Testis (tissue), 3 donors: ENCODE measurements around the gene EIF5A. TPM values are rescaled to one million over a fixed set of nuclear protein-coding genes. Genes with fewer than 3 reads are reported as not detected.

Experiments
- DNase-seq: peaks from one replicate; pipeline ENCODE4 v3.0.0-alpha.2; 2019
- H3K27ac ChIP-seq, 2 donors: fragments of 200-600 bp; sonication (generic); one replicate each; pipeline ENCODE4 v1.5.1; 2019
- H3K27me3 ChIP-seq: fragments of 200-600 bp; sonication (generic); one replicate; pipeline ENCODE4 v1.5.1; 2019
- H3K36me3 ChIP-seq: fragments of 200-600 bp; sonication (generic); one replicate; pipeline ENCODE4 v1.5.1; 2017; ENCODE audit warnings: low read depth; ENCODE audit errors: missing control alignments
- H3K4me1 ChIP-seq: fragments of 200-600 bp; sonication (generic); one replicate; pipeline ENCODE4 v1.5.1; 2019
- H3K4me3 ChIP-seq, 2 donors: fragments of 200-600 bp; sonication (generic); one replicate each; pipeline ENCODE4 v1.5.1; 2017 to 2019
- H3K9me3 ChIP-seq: fragments of 200-600 bp; sonication (generic); one replicate; pipeline ENCODE4 v1.5.1; 2017
- POLR2A ChIP-seq: fragments of 450-650 bp; IDR thresholded peaks from one replicate; pipeline ENCODE4 v1.6.1; 2017; ENCODE audit warnings: antibody characterized with exemption, mild to moderate bottlenecking, moderate library complexity
- WGBS, 2 donors: methylation state at CpG; one replicate each; pipeline ENCODE4 v1.1.5; 2018; 5-methylcytosine and 5-hydroxymethylcytosine counted together
- intact Hi-C: fragments of 100-400 bp; cut with DNase I; formaldehyde crosslinking; loops from one replicate; pipeline ENCODE4 v1.15.1; 2023; ENCODE audit warnings: low total_unique reads
- polyA plus RNA-seq: library from polyadenylated mRNA; stranded (reverse); fragments of 350-450 nt; fragmentation: Illumina TruSeq; extraction: RNeasy Lipid Tissue Mini Kit (QIAGEN cat#74804); gene quantifications from one replicate; pipeline ENCODE4 v1.2.3, GENCODE V29; 2014; ENCODE audit warnings: low read depth, low replicate concordance; ENCODE audit not compliant: insufficient read depth
- total RNA-seq, 2 donors: library from RNA; depleted of rRNA; stranded (reverse); fragments of >200 nt; gene quantifications; one replicate each; pipeline ENCODE4 v1.2.3, GENCODE V29; 2016
- TF ChIP-seq, protein P1 (sequence below), 3 experiments: fragments of 450-650 bp in 2 of 3; fragments of 200-600 bp in 1 of 3; sonication (generic) in 1 of 3; IDR thresholded peaks; one replicate each; pipeline ENCODE4 v1.5.1; 2016 to 2019; ENCODE audit warnings: antibody characterized with exemption in 3 of 3, mild to moderate bottlenecking in 2 of 3, moderate library complexity in 1 of 3

EIF5A gene
- total and polyA plus RNA-seq, 3 donors from 2014 or later = 193 to 388 (median 229) TPM

DNA sequence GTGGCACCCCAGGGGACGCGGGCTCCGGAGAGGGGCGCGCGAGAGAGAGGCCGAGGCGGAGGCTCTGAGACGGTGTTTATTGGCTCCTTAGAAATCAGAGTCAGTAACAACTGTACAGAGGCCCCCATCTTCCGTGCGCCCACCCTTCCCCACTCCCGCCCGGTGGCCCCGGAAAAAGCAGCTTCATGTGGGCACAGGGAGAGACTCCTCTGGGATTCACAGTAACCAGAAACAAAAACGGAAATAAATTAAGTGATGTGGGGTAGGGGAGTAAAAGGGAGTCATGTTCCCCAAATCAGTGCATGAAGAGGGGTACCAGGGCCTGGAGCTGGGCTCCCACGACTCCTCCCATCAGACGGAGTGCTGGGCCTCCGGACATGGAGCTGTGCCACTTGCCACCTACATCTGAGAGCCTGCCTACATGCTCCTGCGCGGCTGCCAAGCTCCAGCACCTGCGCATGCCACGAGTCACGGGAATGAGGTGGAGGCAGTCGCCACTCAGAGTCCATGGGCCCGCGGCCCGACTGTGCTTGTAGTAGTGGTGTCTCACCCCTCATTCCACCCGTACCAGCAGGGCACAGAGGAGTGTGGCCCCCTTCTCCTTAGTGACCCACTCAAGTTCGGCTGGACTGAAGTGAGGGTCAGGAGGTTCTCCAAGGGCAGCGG, 8.3 kb downstream of the EIF5A start:
- Histone ChIP-seq H3K9me3 (no peaks in the 10 kb centered on the region), H3K4me1 (no peaks in the 10 kb centered on the region), H3K27me3 (no peaks in the 10 kb centered on the region), H3K27ac (peak overlapping the region; percentile 75 to 94), H3K36me3 (no peaks in the 10 kb centered on the region), H3K4me3 (peak overlapping the region; percentile 84 to 86)
- peak; percentile 31 for DNase-seq
- 15 to 31% methylated on average over 20 to 30 of the region's 30 CpGs for WGBS, 2 donors
- intact Hi-C loops = no loop called here
- TF ChIP-seq, protein P1, sequence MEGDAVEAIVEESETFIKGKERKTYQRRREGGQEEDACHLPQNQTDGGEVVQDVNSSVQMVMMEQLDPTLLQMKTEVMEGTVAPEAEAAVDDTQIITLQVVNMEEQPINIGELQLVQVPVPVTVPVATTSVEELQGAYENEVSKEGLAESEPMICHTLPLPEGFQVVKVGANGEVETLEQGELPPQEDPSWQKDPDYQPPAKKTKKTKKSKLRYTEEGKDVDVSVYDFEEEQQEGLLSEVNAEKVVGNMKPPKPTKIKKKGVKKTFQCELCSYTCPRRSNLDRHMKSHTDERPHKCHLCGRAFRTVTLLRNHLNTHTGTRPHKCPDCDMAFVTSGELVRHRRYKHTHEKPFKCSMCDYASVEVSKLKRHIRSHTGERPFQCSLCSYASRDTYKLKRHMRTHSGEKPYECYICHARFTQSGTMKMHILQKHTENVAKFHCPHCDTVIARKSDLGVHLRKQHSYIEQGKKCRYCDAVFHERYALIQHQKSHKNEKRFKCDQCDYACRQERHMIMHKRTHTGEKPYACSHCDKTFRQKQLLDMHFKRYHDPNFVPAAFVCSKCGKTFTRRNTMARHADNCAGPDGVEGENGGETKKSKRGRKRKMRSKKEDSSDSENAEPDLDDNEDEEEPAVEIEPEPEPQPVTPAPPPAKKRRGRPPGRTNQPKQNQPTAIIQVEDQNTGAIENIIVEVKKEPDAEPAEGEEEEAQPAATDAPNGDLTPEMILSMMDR (IDR thresholded peaks at IDR 0.05) = no peak
- TF ChIP-seq POLR2A = no peak

DNA sequence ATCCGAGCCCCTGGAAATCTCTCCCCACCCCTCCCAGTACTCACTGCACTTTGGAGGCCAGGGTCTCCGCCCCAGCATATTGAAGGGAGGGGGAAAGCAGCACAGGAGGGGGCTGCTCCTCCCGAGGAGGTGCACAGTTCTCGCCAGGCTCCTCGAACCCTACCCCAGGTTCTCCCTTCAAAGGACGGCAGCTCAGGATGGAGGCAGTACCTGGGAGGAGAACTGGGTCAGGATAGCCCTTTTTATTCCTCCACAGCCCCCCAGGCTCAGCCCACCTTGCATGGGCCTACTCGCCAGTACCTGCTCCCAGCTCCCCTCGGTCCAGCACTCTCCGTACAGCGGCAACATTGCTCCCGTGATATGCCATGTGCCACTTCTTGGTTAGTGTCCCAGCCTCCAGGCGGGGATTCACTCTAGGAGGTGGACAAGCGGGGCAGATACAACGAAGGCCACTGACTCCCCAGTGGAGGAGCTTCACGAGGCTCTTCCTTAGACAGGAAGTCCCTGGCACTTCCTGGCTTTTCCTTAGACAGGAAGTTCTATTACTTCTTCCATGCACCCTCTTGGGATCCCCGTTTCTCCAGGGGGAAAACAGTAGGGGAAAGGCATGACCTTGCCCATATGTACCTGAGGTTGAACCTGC, 9.9 kb downstream of the EIF5A start:
- TF ChIP-seq, protein P1 (IDR thresholded peaks at IDR 0.05) = no peak
- TF ChIP-seq POLR2A = no peak
- Histone ChIP-seq H3K27ac (no peak overlapping the region), H3K9me3 (no peaks in the 10 kb centered on the region), H3K4me3 (no peak overlapping the region), H3K36me3 (no peaks in the 10 kb centered on the region), H3K4me1 (no peaks in the 10 kb centered on the region), H3K27me3 (no peaks in the 10 kb centered on the region)
- DNase-seq = no peak
- intact Hi-C loops = no loop called here
- 72 to 81% methylated on average over 10 to 16 of the region's 16 CpGs for WGBS, 2 donors

DNA sequence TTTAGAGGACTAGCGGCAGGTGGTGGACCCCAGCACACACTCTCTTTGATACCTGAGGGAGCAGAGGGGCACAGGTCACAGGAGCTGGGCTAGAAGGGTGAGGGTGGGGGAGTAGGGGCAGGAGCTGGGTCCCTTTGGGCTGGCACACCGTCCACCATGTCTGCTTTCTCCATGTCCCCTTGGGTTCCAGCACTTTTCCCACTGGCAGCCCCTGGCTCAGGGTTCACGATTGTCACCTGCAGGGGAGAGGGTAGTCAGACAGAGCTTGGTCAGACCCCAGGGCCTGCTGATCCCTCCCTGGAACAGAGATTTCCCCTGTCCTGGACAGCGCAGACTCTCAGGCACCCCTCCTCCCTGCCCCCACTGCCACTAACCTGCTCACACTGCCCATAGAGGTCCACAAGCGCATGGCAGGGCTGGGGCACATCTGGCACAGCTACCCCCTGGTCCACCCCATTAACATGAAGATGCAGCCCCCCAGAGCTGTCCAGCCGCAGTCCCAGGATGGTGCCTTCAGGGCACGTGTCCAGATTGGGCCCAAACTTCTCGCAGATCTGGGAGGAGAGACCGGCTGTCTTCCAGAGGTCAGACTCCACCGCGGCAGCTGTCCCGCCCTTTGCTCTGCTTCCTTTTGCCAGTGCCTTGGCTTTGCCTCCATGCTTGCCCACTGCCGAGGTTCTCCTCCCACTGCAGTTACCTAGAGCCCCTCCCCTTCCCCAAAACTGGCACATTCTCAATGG, 10.9 kb downstream of the EIF5A start:
- H3K27ac ChIP-seq = no peak overlapping the region
- no peaks in the 10 kb centered on the region for H3K36me3 ChIP-seq
- no peak overlapping the region for H3K4me3 ChIP-seq
- TF ChIP-seq, protein P1 (IDR thresholded peaks at IDR 0.05) = no peak
- no peak for TF ChIP-seq POLR2A
- no peaks in the 10 kb centered on the region for H3K27me3 ChIP-seq
- intact Hi-C loops = no loop called here
- no peaks in the 10 kb centered on the region for H3K9me3 ChIP-seq
- no peak for DNase-seq
- WGBS, 2 donors = 84 to 90% methylated on average over 13 of the region's 13 CpGs
- no peaks in the 10 kb centered on the region for H3K4me1 ChIP-seq

DNA sequence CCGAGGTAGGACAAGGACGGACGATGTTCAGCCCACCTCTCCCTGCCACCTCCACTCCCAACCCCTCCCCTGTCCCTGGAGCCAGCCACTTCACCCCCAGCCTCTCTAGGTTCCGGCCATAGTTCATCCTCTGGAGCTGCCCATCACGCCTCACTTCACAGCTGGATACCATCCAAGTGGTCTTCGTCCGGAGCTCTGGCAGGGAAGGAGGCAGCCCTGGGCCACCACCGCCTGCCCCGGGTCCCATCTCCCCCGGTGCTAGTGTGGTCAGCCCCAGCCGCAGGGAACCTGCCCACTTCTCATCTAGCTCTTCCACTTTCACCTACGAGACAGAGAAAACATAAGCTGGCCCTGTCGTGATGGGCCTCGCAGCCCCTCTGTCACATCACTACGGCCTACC, 14.0 kb downstream of the EIF5A start:
- TF ChIP-seq POLR2A = no peak
- TF ChIP-seq, protein P1 (IDR thresholded peaks at IDR 0.05) = no peak
- 90 to 94% methylated on average over 15 of the region's 15 CpGs for WGBS, 2 donors

More for the DNA sequence above, 14.0 kb downstream of the EIF5A start:
- intact Hi-C loops = no loop called here
- Histone ChIP-seq H3K36me3 (no peaks in the 10 kb centered on the region), H3K27me3 (no peaks in the 10 kb centered on the region), H3K9me3 (no peaks in the 10 kb centered on the region), H3K4me3 (no peak overlapping the region), H3K4me1 (no peaks in the 10 kb centered on the region), H3K27ac (no peak overlapping the region)
- DNase-seq = no peak
